Left ventricle myocardium inferior (tissue), 1 donor: Measurements from ENCODE around the gene TRIM6. TPM values are rescaled to one million over a fixed set of nuclear protein-coding genes. Genes with fewer than 3 reads are reported as not detected.
"Not testable (repeated sequence)": the region's sequence is repeated elsewhere in the genome, so short reads cannot be mapped to it uniquely, and the experiment has no call there.

Experiments
- DNase-seq: peaks from one replicate; pipeline ENCODE4 v3.0.0-alpha.2; 2020
- H3K27ac ChIP-seq: fragments of 200-600 bp; replicated peaks from 2 replicates; pipeline ENCODE4 v1.8.0; 2021
- H3K27me3 ChIP-seq: fragments of 200-600 bp; 2 replicates; pipeline ENCODE4 v1.8.0; 2021; ENCODE audit warnings: low read depth
- H3K36me3 ChIP-seq: fragments of 200-600 bp; 2 replicates; pipeline ENCODE4 v1.8.0; 2021
- H3K4me1 ChIP-seq: fragments of 200-600 bp; 2 replicates; pipeline ENCODE4 v1.8.0; 2021
- H3K4me3 ChIP-seq: fragments of 200-600 bp; 2 replicates; pipeline ENCODE4 v1.8.0; 2021; ENCODE audit warnings: mild to moderate bottlenecking, moderate library complexity
- H3K9me3 ChIP-seq: fragments of 200-600 bp; replicated peaks from 2 replicates; pipeline ENCODE4 v1.8.0; 2021
- CTCF ChIP-seq: fragments of 200-600 bp; IDR thresholded peaks from 2 replicates; pipeline ENCODE4 v1.8.0; 2021; ENCODE audit warnings: antibody characterized with exemption, mild to moderate bottlenecking, borderline replicate concordance
- intact Hi-C: fragments of 100-400 bp; cut with micrococcal nuclease; formaldehyde crosslinking; loops from one replicate; pipeline ENCODE4 v1.11.0; 2022
- total RNA-seq: library from RNA; stranded (reverse); fragmentation: NEBNext Ultra II Directional; extraction: Animal tissue kit (Norgen Biotek cat#: 25700); gene quantifications from one replicate; pipeline ENCODE4 v1.2.1, GENCODE V29; 2021
- donor health status: DM: no; HTN: yes; CAD: no; lungs with severe emphysema.

TRIM6 gene
- total RNA-seq, 1 donor from 2014 or later = 0.58 TPM

- H3K9me3 ChIP-seq = no peaks in the 10 kb centered on the region
- intact Hi-C loops = no loop called here
- no peak overlapping the region for H3K4me3 ChIP-seq
- H3K27ac ChIP-seq = no peak overlapping the region
- no peak for TF ChIP-seq CTCF
- DNase-seq = no peak
- H3K4me1 ChIP-seq = no peaks in the 10 kb centered on the region
- no peaks in the 10 kb centered on the region for H3K36me3 ChIP-seq
- no peaks in the 10 kb centered on the region for H3K27me3 ChIP-seq
Observed at GRCh38 chr11:5577101-5577500, 19.3 kb upstream of the TRIM6 start.

- Histone ChIP-seq H3K4me3 (no peak within 1 kb of the TSS), H3K9me3 (no peaks in the 10 kb centered on the region), H3K4me1 (no peaks in the 10 kb centered on the region), H3K27me3 (no peaks in the 10 kb centered on the region), H3K36me3 (no peaks in the 10 kb centered on the region), H3K27ac (no peak within 1 kb of the TSS)
- intact Hi-C loops = no loop called here
- no peak for TF ChIP-seq CTCF
- DNase-seq = no peak
Observed at GRCh38 chr11:5580577-5580976, 15.9 kb upstream of the TRIM6 start, which contains the start of gene OR52B6. Gene OR52B6, plus strand, starts transcription at chr11:5580877. Its CDS starts 0 bp downstream, at chr11:5580877.

GRCh38 chr11:5581014-5581413, 15.4 kb upstream of the TRIM6 start:
- DNase-seq = no peak
- H3K27me3 ChIP-seq = no peaks in the 10 kb centered on the region
- intact Hi-C loops = no loop called here
- H3K4me1 ChIP-seq = no peaks in the 10 kb centered on the region
- no peak for TF ChIP-seq CTCF
- H3K27ac ChIP-seq = no peak overlapping the region
- H3K4me3 ChIP-seq = no peak overlapping the region
- H3K9me3 ChIP-seq = no peaks in the 10 kb centered on the region
- H3K36me3 ChIP-seq = no peaks in the 10 kb centered on the region

GRCh38 chr11:5584458-5584857, 12.0 kb upstream of the TRIM6 start:
- H3K4me3 ChIP-seq, H3K27ac ChIP-seq, H3K4me1 ChIP-seq, H3K27me3 ChIP-seq, H3K36me3 ChIP-seq, H3K9me3 ChIP-seq, DNase-seq, intact Hi-C loops: not testable (repeated sequence)

- H3K27ac ChIP-seq, H3K4me1 ChIP-seq, DNase-seq, intact Hi-C loops, H3K4me3 ChIP-seq, H3K9me3 ChIP-seq, H3K36me3 ChIP-seq, H3K27me3 ChIP-seq: not testable (repeated sequence)
Observed at GRCh38 chr11:5589906-5590305, 6.5 kb upstream of the TRIM6 start.

GRCh38 chr11:5591613-5592012, 4.8 kb upstream of the TRIM6 start:
- TF ChIP-seq CTCF = no peak
- Histone ChIP-seq H3K27ac (no peak overlapping the region), H3K4me3 (no peak overlapping the region), H3K9me3 (no peaks in the 10 kb centered on the region), H3K36me3 (no peaks in the 10 kb centered on the region), H3K27me3 (no peaks in the 10 kb centered on the region), H3K4me1 (peaks cover 6% of the 10 kb centered on the region)
- no peak for DNase-seq
- intact Hi-C loops = no loop called here

GRCh38 chr11:5592615-5593014, 3.8 kb upstream of the TRIM6 start:
- intact Hi-C loops = no loop called here
- Histone ChIP-seq H3K4me1 (peaks cover 16% of the 10 kb centered on the region), H3K4me3 (no peak overlapping the region), H3K9me3 (no peaks in the 10 kb centered on the region), H3K27me3 (no peaks in the 10 kb centered on the region), H3K36me3 (no peaks in the 10 kb centered on the region), H3K27ac (no peak overlapping the region)
- TF ChIP-seq CTCF = no peak
- no peak for DNase-seq
